Measurements from ENCODE around the gene SCAI. TPM values are rescaled to one million over a fixed set of nuclear protein-coding genes. Genes with fewer than 3 reads are reported as not detected.
A peak's percentile ranks its signal among the peaks of the same experiment; 100 is the strongest.
"Not testable (repeated sequence)": the region's sequence is repeated elsewhere in the genome, so short reads cannot be mapped to it uniquely, and the experiment has no call there.

Gene SCAI
- polyA plus RNA-seq, 3 donors, result 9.2 to 15.5 (median 13.2) TPM

DNA sequence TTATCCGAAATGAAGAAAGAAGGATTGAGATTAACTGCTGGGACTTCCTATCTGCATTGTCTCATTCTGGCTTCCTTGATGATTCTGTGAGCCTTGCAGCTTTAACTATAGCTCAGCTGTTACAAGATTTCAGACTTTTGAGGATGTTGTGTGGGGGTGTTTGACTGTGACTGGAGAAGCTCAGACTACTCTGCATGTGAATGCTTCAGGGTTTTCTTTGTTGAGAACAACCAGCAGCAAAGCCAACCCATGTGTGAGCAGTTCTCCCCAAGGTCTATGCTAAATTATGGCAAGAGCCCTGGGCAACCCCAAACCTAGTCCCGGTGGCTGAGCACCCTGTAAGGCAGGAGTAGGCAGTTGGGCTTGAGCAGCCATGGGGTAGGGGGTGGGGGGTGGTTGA is 8.4 kb upstream of the SCAI start:
- no peak for DNase-seq

DNA sequence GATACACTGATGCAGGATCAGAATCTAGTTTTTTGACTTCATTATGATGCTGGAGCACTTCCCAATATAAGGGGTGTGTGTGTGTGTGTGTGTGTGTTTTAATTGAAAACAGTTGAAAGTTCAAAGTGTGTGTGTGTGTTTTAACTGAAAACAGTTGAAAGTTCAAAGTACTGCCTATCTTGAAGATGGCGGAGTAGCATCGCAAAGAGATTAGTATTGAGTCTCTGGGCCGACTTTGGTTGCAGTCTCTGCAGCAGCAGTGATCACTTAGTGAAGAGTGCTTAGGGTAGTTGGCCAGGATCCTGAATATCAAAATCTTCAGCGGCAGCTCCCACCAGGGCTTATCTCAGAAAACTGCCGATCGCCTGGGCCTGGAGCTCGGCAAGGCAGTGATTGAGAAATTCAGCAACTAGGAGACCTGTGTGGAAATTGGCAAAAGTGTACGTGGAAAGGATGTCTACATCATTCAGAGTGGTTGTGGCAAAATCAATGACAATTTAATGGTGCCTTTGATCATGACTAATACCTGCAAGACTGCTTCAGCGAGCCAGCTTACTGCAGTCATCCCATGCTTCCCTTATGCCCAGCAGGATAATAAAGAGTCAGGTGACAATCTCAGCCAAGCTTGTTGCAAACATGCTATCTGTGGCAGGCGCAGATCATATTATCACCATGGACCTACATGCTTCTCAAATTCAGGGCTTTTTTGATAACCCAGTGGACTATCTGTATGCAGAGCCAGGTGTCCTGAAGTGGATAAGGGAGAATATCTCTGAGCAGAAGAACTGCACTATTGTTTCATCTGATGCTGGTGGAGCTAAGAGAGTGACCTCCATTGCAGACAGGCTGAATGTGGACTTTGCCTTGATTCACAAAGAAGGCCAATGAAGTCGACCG is 7.3 kb upstream of the SCAI start:
- no peak for DNase-seq

DNA sequence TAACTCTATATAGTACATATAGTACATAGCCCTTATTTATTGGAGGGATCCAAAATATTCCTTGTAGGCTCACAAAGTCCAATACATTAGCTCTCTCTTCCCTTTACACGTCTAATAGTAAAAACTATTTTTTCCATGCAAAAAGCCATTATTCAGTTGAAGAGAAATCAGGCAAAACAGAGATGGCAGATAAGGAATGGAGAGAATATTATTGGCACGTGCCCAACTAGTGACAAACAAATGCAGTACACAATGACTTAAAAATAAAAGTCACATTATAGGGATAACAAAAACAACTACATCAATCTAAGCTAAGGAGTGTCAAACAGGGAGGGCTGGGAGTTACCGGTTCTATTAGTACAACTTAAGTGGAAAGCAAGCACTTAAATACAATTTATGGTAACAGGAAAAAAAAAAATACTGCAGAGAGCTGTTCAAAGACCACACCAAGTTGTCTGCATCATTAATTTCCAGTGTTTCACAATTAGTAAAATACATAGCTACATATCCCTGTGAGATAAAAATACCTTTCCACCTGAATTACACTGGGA is 4.1 kb upstream of the SCAI start:
- peak; percentile 16 for DNase-seq

- DNase-seq, result no peak
These were observed 2.9 kb upstream of the SCAI start for GRCh38 chr9:125146247-125146646.

DNA sequence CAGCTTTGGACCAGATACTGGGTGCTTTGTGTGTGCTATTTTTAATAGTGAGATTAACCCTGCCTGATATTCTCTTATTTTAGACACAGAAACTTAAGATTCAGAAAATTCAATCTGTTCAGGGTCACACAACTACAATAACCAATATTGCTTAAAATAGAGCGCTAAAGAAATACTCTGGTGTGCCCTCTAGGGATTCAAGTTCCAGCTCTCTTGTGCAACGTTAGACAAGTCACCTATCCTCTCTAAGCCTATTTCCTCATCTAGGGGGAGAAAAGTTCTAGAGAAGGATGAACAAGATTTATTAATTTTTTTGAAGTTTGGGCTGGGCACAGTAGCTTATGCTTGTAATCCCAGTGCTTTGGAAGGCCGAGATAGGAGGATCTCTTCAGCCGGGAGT is 2.1 kb upstream of the SCAI start:
- no peak for DNase-seq

- peak; percentile 4 for DNase-seq
These were observed 560 bp downstream of the SCAI start for GRCh38 chr9:125142560-125143376.

DNA sequence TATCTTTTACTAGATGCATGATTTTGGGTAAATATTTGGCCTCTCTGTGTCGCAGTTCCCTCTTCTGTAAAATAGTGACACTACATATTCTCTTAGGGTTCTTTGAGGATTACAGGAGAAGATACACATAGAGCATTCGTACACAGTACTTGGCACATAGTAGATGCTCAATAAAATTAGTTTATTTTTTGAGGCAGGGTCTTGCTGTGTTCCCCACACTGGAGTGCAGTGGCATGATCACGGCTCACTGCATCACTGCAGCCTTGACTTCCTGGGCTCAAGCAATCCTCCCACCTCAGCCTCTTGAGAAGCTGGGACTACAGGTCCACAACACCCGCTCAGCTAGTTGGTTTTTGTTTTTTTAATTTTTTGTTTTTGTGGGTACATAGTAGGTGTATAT is 1.6 kb downstream of the SCAI start:
- DNase-seq, result no peak

DNA sequence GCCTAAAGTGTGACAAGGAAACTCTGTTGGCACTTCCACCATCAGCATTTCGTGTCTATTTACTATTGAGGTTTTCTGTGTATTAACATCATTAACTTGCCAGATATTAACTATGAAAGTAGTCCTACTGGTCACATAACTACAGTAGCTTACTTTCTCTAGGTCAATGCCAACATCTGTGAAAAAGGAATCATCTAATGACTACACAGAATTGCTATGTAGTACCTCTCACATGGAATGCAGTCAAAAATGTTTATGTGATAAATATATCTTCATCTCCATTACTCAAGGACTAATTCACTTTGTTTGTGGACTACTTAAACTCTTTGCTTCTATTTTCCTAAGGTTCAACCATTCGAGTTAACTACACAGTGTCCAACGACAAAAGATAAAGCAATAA is 2.1 kb downstream of the SCAI start:
- no peak for DNase-seq

GRCh38 chr9:125140576-125140975 is 2.8 kb downstream of the SCAI start:
- DNase-seq, result no peak

DNA sequence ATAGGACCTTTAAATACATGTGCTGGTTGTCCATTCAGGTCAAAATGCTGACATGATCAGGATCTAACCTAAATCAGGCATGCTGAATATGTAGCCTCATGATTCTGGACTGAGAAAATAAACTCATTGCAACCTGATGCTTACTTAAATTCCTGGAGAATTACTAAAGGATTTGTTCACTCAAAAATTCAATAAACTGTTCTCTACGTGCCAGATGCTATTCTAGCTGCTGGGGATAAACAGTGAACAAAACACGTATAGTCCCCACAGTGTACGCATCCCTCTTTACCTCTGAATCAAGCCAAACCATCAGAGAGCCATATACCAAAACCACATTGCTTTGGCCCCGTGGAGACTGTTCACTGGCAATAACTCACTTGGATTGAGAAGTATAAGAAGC is 6.1 kb downstream of the SCAI start:
- no peak for DNase-seq

GRCh38 chr9:125134976-125135375 is 8.4 kb downstream of the SCAI start:
- no peak for DNase-seq

- no peak for DNase-seq
These were observed 9.7 kb downstream of the SCAI start for GRCh38 chr9:125133403-125134329.

DNA sequence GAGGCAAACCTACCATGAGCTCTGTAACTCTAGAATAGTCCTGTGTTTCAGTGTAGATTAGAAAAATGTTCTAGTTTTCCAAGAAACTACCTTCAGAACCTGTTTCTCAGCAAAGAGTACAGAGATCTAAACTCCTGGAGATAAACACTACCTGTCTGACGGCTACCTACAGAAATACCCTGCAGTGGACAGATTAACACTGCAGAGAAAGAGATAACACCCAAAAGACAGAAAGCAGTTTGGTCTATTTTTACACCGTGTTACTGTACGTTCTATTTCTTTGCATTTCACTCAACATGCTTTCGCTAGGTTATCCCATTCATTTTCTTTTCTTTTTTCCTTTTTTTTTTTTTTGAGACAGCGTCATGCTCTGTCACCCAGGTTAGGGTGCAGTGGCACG is 11.6 kb downstream of the SCAI start:
- no peak for DNase-seq

DNA sequence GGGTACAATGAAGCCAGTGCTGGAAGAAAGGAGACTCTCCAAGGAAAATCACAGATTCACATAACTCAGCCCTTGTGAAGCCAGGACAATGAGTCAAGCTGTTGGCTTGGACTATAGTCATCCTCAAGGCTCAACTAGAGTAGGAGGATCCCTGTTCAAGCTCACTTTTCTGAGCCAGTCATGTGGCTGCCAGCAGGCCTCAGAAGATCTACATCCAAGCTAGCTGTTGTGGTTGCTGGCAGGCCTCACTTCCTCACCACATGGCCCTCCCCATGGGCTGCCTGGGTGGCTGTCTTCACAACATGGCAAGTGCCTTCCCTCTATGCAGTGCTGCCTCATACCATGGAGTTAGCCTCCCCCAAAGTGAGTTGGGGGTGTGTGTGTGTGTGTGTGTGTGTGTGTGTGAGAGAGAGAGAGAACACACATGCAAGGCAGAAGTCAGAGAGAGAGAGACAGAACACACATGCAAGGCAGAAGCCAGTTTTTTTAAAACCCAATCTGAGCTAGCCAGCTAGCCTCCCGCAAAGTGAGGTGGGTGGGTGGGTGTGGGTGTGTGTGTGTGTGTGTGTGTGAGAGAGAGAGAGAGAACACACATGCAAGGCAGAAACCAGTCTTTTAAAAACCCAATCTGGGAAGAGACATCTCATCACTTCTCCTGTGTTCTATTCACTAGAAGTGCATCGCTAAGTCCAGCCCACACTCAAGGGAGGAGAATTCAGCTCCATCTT is 17.1 kb downstream of the SCAI start:
- no peak for DNase-seq

DNA sequence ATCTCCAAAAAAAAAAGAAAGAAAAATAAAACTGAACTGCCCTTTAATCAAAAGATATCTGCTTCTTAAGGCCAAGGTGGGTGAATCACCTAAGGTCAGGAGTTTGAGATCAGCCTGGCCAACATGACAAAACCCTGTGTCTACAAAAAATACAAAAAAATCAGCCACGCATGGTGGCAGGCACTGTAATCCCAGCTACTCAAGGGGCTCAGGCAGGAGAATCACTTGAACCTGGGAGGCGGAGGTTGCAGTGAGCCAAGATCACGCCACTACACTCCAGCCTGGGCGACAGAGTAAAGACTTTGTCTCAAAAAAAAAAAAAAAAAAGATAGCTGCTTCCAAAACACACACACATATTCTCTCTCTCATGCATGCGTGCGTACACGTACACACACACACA is 17.8 kb downstream of the SCAI start:
- no peak for DNase-seq

DNA sequence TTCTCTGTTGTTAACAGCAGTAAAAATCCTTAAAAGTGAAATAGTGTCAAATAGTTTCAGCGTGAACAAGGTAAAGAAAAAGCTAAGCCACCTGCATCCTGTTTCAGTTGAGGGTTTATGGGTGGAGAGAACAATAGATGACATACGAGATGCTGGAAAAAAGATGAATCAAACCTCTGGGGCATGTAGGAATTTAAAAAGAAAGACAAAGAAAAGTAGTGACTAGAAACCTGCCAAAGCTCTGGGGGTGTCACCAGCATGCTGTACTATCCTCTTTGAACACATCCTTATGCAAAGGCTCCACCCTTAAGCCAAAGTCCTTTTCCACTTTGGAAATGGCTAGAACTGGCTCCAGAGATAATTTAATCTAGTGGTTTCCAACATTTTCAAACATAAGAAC is 22.2 kb downstream of the SCAI start:
- no peak for DNase-seq

DNA sequence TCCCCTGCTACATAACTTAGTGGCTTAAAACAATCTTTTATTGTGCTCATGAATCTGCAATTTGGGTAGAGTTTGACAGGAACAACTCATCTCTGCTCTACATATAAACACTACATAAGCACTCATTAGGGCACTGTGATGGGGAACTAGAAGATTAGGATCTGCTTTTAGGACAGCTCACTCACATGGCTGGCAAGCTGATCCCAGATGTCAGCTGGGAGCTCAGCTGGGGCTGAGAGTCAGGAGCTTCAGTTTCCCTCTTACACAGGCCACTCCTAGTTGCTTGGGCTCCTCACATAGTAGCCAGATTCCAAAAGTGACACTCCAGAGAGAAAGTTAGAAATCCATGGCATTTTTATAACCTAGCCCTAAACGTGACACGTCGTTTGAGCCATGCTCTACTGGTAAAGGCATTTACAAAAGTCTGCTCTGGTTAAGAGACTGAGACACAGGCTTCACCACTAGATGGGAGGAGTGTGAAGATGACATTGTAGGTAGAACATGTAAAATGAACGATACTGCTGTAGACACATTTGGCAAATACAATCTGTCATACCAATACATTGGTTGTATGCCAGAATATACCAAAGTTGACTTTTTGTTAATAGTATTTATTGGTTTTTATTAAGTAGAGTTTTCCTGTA is 23.6 kb downstream of the SCAI start:
- no peak for DNase-seq

DNA sequence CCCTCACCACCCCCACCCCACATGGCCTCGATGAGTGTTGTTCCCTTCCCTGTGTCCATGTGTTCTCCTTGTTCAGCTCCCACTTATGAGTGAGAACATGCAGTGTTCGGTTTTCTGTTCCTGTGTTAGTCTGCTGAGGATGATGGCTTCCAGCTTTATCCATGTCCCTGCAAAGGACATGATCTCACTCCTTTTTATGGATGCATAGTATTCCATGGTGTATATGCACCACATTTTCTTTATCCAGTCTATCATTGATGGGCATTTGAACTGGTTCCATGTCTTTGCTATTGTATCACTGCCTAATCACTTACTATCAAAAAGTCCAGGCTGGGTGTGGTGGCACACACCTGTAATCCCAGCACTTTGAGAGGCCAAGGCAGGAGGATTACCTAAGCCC is 24.6 kb downstream of the SCAI start:
- DNase-seq, result not testable (repeated sequence)

GRCh38 chr9:125114503-125114902 is 28.8 kb downstream of the SCAI start:
- not testable (repeated sequence) for DNase-seq

- DNase-seq, result no peak
These were observed 32.9 kb downstream of the SCAI start for GRCh38 chr9:125110464-125110863.
